ENCODE results near the gene ERFL. TPM values are rescaled to one million over a fixed set of nuclear protein-coding genes. Genes with fewer than 3 reads are reported as not detected.

The ERFL gene
- total RNA-seq, 2 experiments from 2014 or later = 7.7 to 8.9 TPM

GRCh38 chr19:41896581-41896942, 31.7 kb downstream of the ERFL start:
- H3K36me3 ChIP-seq (ENCODE audit: insufficient read depth, low read length) = peaks cover 87% of the 10 kb centered on the region

GRCh38 chr19:41895745-41896580, 32.3 kb downstream of the ERFL start:
- Mint-ChIP-seq H3K36me3 (ENCODE audit: low read depth) (peaks cover 83% of the 10 kb centered on the region), H3K27ac (peak overlapping the region; percentile 89), H3K27me3 (no peaks in the 10 kb centered on the region), H3K4me1 (ENCODE audit: low read depth) (peaks cover 61% of the 10 kb centered on the region), H3K4me3 (peak overlapping the region; percentile 68), H3K9me3 (no peaks in the 10 kb centered on the region)
- ChIA-PET CTCF (interaction anchor here (1.1 to 1.2 kb wide), 2 partner anchors 23 to 56 kb away, joined by 3 read pairs; no protein-coding TSS in a partner anchor), POLR2A (interaction anchor here (0.6 to 1.7 kb wide), 5 partner anchors 8 to 32 kb away, joined by 3 to 7 read pairs (median 4); partner anchors contain the start of gene ERFL)
- Histone ChIP-seq H3K4me3 (ENCODE audit: low read length) (no peak overlapping the region), H3K9me3 (ENCODE audit: control insufficient read depth in 1 of 2, insufficient read depth in 1 of 2, low read length in 2 of 2) (no peaks in the 10 kb centered on the region), H3K27ac (ENCODE audit: low read depth in 1 of 2, low read length in 2 of 2) (peak overlapping the region; percentile 24 to 60), H3K36me3 (ENCODE audit: insufficient read depth, low read length) (peaks cover 88% of the 10 kb centered on the region), H3K4me1 (ENCODE audit: insufficient read depth, low read length) (peaks cover 69% of the 10 kb centered on the region), H3K27me3 (ENCODE audit: control insufficient read depth in 1 of 2, insufficient read depth in 2 of 2, low read length in 2 of 2) (no peaks in the 10 kb centered on the region)
- TF ChIP-seq CTCF (IDR thresholded peaks at IDR 0.05) = no peak
- ATAC-seq (ENCODE audit: poor library complexity) (peak; percentile 47), DNase-seq (no peak)
- intact Hi-C loops (cut with DNase I, micrococcal nuclease) = no loop called here

More at GRCh38 chr19:41896581-41896942, 31.7 kb downstream of the ERFL start:
- ATAC-seq (ENCODE audit: poor library complexity) (peak; percentile 10), DNase-seq (no peak)
- Mint-ChIP-seq H3K4me1 (ENCODE audit: low read depth) (peaks cover 59% of the 10 kb centered on the region), H3K27me3 (no peaks in the 10 kb centered on the region), H3K9me3 (no peaks in the 10 kb centered on the region), H3K27ac (peak overlapping the region; percentile 89), H3K4me3 (no peak overlapping the region), H3K36me3 (ENCODE audit: low read depth) (peaks cover 81% of the 10 kb centered on the region)
- H3K4me1 ChIP-seq (ENCODE audit: insufficient read depth, low read length) = peaks cover 65% of the 10 kb centered on the region
- TF ChIP-seq CTCF (IDR thresholded peaks at IDR 0.05) = no peak
- H3K27ac ChIP-seq (ENCODE audit: low read depth in 1 of 2, low read length in 2 of 2) = peak overlapping the region in 1 of 2 donors; percentile 24
- H3K9me3 ChIP-seq (ENCODE audit: control insufficient read depth in 1 of 2, insufficient read depth in 1 of 2, low read length in 2 of 2) = no peaks in the 10 kb centered on the region
- intact Hi-C loops (cut with DNase I, micrococcal nuclease) = no loop called here
- no peak overlapping the region for H3K4me3 ChIP-seq (ENCODE audit: low read length)
- no peaks in the 10 kb centered on the region for H3K27me3 ChIP-seq (ENCODE audit: control insufficient read depth in 1 of 2, insufficient read depth in 2 of 2, low read length in 2 of 2)
- POLR2A ChIA-PET = interaction anchor here (1.2 to 1.7 kb wide), 3 partner anchors 8 to 24 kb away, joined by 3 to 7 read pairs (median 6); no protein-coding TSS in a partner anchor
- CTCF ChIA-PET = interaction anchor here (1.1 kb wide), 1 partner anchor 55 kb away, joined by 3 read pairs; no protein-coding TSS in a partner anchor

DNA sequence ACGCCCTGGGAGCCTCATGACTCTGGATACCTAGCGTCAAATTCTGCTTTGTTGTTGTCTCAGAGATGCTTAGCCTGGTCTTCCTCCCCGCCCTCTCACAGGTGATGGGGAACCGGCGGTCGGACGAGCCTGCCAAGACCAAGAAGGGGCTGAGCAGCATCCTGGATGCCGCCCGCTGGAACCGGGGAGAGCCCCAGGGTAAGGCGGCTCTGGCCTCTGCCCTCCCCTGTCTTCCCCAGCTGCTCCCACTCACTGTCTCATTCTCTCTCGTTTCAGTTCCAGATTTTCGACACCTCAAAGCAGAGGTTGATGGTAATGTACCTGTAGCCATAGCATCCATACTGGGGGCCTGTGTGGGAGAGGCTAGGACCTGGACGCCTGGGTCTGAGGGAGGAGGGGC, 33.9 kb downstream of the ERFL start:
- intact Hi-C loops (cut with DNase I, micrococcal nuclease) = no loop called here
- no peaks in the 10 kb centered on the region for H3K9me3 Mint-ChIP-seq
- H3K36me3 ChIP-seq (ENCODE audit: insufficient read depth, low read length) = peaks cover 90% of the 10 kb centered on the region
- ChIA-PET CTCF (no interaction called here), POLR2A (no interaction called here)
- no peaks in the 10 kb centered on the region for H3K9me3 ChIP-seq (ENCODE audit: control insufficient read depth in 1 of 2, insufficient read depth in 1 of 2, low read length in 2 of 2)
- peak overlapping the region; percentile 76 for H3K27ac Mint-ChIP-seq
- H3K4me3 Mint-ChIP-seq = no peak overlapping the region
- no peak overlapping the region for H3K4me3 ChIP-seq (ENCODE audit: low read length)
- H3K4me1 Mint-ChIP-seq (ENCODE audit: low read depth) = peaks cover 57% of the 10 kb centered on the region
- no peaks in the 10 kb centered on the region for H3K27me3 Mint-ChIP-seq
- ATAC-seq (ENCODE audit: poor library complexity) = no peak
- H3K27ac ChIP-seq (ENCODE audit: low read depth in 1 of 2, low read length in 2 of 2) = peak overlapping the region; percentile 24 to 60
- no peak for TF ChIP-seq CTCF (IDR thresholded peaks at IDR 0.05)
- H3K27me3 ChIP-seq (ENCODE audit: control insufficient read depth in 1 of 2, insufficient read depth in 2 of 2, low read length in 2 of 2) = no peaks in the 10 kb centered on the region
- DNase-seq = no peak
- peaks cover 85% of the 10 kb centered on the region for H3K4me1 ChIP-seq (ENCODE audit: insufficient read depth, low read length)
- H3K36me3 Mint-ChIP-seq (ENCODE audit: low read depth) = peaks cover 83% of the 10 kb centered on the region

Measured in CD4-positive, alpha-beta T cell (primary cell).